ENCODE results near the gene LRRC32. TPM values are rescaled to one million over a fixed set of nuclear protein-coding genes. Genes with fewer than 3 reads are reported as not detected.
"Not testable (repeated sequence)": the region's sequence is repeated elsewhere in the genome, so short reads cannot be mapped to it uniquely, and the experiment has no call there.

The LRRC32 gene
- total RNA-seq, 1 donor = 3.0 TPM

DNA sequence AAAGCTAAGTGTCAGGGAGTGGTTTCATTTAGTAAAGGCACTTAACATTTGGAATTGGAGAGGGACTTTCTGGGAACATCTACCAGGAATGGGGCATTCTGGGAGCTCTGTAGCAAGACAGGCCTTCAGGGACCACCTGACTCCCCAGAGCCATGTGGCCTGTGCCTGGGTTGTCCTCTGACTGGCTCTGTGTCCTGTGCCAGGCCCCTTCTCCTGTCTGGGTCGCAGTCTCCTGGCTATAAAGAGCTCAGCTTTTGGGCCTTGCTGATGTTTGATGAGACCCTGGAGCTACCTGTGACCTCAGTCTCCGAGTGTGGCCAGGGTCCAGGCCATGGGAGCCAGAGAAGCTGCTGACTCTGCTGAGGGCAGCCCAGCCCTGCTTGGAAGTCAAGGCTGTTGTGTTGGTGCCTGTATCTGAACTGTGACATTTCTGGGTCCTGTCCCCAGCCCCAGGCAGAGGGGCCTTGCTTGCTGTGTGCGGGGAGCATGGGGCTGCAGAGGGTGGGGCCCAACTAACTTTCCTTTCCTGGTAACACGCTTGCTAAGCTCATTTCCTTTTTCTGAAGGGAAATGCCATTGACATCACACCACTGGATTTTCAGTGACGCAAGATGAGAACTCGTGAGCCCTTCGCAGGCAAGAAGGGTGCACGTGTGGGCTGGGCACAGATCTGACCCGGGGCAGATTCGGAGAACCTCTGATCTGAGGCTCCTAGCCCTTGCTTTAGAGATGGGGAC is 41.3 kb downstream of the LRRC32 start:
- H3K4me3 ChIP-seq (ENCODE audit: low read length) = no peak overlapping the region
- peaks cover 50% of the 10 kb centered on the region for H3K4me1 ChIP-seq (ENCODE audit: insufficient read depth, low read length)
- peaks cover 3% of the 10 kb centered on the region for H3K27me3 ChIP-seq (ENCODE audit: insufficient read depth, low read length)
- H3K9me3 ChIP-seq (ENCODE audit: low read depth, low read length) = no peaks in the 10 kb centered on the region

DNA sequence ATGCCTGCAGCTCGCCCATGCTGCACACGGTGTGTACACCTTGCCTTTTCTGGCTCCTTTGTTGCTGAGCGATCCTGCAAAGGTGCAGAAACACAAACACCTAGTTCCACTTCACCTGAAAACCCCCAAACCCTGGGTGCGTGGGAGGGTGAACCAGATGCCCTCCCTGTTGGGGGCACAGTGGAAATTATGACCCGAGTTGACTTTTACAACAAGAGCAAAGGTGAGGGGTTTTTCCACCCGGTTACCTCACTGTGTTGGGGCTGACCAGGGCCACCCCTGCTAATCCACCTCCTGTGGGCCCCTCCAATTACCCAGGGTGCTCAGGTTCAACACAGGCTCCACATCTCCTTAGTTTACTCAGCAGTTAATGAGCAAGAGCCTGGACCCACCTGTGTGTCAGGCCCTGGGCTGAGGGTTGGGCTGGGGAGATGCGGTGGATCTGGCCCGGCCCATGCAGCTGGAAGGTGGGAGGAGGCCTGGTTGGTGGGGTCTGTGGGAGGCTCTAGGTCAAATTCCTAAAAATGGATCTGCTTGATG is 42.1 kb downstream of the LRRC32 start:
- Histone ChIP-seq H3K4me3 (ENCODE audit: low read length) (no peak overlapping the region), H3K4me1 (ENCODE audit: insufficient read depth, low read length) (peaks cover 50% of the 10 kb centered on the region), H3K27me3 (ENCODE audit: insufficient read depth, low read length) (peaks cover 3% of the 10 kb centered on the region), H3K9me3 (ENCODE audit: low read depth, low read length) (no peaks in the 10 kb centered on the region)

DNA sequence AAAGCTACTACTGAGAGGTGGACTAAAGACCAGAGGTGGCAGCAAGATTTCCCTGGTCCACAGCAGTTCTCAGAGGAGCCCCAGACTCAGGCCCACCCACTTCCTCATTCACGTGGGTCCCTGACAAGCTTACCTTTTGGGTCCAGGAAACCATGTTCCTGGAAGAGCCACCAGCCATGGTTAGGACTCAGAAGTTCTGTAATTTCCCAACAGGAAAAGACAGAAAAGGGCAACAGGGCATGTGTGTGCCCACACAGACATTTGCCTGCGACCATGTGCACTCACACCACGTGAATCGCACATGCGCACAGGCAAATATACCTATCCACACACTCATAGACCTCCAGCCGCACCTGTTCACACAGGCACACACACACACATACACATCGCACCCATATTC is 42.9 kb downstream of the LRRC32 start:
- peaks cover 50% of the 10 kb centered on the region for H3K4me1 ChIP-seq (ENCODE audit: insufficient read depth, low read length)
- no peak overlapping the region for H3K4me3 ChIP-seq (ENCODE audit: low read length)
- H3K9me3 ChIP-seq (ENCODE audit: low read depth, low read length) = no peaks in the 10 kb centered on the region
- H3K27me3 ChIP-seq (ENCODE audit: insufficient read depth, low read length) = peaks cover 3% of the 10 kb centered on the region

DNA sequence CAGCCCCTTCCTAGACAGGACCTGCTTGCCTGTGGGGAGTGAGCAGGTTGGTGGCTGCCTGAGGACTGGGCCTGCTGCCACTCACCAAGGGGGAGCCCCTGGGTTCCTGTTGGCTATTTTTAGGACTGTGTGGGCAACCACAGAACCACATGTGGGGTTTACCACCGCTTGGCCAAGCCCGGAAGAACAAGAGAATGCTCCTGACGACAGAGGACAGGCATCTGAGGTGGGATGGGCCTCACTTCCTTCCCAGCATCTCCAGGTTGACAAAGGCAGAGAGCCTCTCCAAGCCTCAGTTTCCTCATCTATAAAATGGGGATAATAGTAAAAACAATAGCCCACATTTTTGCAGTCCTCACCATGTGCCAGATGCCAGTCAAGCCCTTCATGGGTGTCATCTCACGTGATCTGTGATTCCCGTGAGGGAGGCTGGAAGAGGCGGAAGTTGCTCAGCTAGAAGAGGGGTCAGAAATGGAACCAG is 43.6 kb downstream of the LRRC32 start:
- H3K4me1 ChIP-seq (ENCODE audit: insufficient read depth, low read length) = peaks cover 50% of the 10 kb centered on the region
- no peaks in the 10 kb centered on the region for H3K9me3 ChIP-seq (ENCODE audit: low read depth, low read length)
- H3K27me3 ChIP-seq (ENCODE audit: insufficient read depth, low read length) = peaks cover 3% of the 10 kb centered on the region
- H3K4me3 ChIP-seq (ENCODE audit: low read length) = no peak overlapping the region

- Histone ChIP-seq H3K4me3 (ENCODE audit: low read length) (no peak overlapping the region), H3K9me3 (ENCODE audit: low read depth, low read length) (no peaks in the 10 kb centered on the region), H3K4me1 (ENCODE audit: insufficient read depth, low read length) (peaks cover 50% of the 10 kb centered on the region), H3K27me3 (ENCODE audit: insufficient read depth, low read length) (peaks cover 3% of the 10 kb centered on the region)
These were observed 44.3 kb downstream of the LRRC32 start for GRCh38 chr11:76626266-76626665.

GRCh38 chr11:76625472-76626186 is 44.9 kb downstream of the LRRC32 start:
- Histone ChIP-seq H3K4me1 (ENCODE audit: insufficient read depth, low read length) (peaks cover 46% of the 10 kb centered on the region), H3K27me3 (ENCODE audit: insufficient read depth, low read length) (peaks cover 3% of the 10 kb centered on the region), H3K9me3 (ENCODE audit: low read depth, low read length) (no peaks in the 10 kb centered on the region), H3K4me3 (ENCODE audit: low read length) (no peak overlapping the region)

DNA sequence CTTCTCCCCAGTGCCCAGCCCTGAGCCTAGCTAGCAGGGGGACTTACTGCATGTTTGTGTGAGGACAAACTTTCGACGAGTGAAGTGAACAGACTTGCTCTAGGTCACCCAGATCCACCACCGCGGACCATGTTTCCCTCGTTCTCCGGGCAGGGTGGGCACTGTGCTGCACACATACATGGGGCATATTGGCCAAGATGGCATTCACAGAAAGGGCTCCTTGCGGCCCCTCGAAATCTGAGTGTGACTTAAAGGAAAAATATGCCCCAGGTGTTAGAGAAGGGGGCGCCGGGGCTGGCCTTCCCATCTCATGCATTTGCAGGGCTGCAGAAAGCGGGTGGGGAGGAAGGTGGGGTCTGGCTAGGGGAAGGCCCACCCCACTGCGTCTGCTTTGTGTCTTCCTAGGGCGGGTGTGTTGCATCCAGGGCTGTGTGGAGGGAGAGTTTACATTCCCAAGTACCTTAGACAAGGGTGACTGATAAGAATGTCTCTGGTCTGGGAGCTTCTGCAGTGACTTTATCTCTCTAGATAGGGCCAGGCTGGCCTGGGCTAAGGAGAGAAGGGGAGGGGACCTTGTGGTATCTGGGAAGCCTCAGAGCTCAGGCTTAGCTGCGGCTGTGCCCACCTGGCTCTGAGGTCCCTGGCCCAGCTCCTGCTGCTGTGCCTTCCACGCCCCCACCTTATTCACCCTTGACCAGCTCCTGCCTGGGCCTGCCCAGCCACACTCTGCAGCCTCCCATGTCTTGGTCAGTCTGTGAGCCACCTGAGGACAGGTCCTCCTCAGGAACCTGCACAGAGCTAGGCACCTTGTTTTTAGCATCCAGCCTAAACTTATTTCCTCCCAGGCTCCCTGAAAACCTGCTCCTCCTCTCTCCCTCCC is 45.8 kb downstream of the LRRC32 start:
- Histone ChIP-seq H3K4me1 (ENCODE audit: insufficient read depth, low read length) (peaks cover 37% of the 10 kb centered on the region), H3K4me3 (ENCODE audit: low read length) (no peak overlapping the region), H3K27me3 (ENCODE audit: insufficient read depth, low read length) (peaks cover 3% of the 10 kb centered on the region), H3K9me3 (ENCODE audit: low read depth, low read length) (no peaks in the 10 kb centered on the region)

GRCh38 chr11:76623884-76624419 is 46.6 kb downstream of the LRRC32 start:
- Histone ChIP-seq H3K9me3 (ENCODE audit: low read depth, low read length) (no peaks in the 10 kb centered on the region), H3K4me3 (ENCODE audit: low read length) (no peak overlapping the region), H3K4me1 (ENCODE audit: insufficient read depth, low read length) (peaks cover 29% of the 10 kb centered on the region), H3K27me3 (ENCODE audit: insufficient read depth, low read length) (peaks cover 3% of the 10 kb centered on the region)

DNA sequence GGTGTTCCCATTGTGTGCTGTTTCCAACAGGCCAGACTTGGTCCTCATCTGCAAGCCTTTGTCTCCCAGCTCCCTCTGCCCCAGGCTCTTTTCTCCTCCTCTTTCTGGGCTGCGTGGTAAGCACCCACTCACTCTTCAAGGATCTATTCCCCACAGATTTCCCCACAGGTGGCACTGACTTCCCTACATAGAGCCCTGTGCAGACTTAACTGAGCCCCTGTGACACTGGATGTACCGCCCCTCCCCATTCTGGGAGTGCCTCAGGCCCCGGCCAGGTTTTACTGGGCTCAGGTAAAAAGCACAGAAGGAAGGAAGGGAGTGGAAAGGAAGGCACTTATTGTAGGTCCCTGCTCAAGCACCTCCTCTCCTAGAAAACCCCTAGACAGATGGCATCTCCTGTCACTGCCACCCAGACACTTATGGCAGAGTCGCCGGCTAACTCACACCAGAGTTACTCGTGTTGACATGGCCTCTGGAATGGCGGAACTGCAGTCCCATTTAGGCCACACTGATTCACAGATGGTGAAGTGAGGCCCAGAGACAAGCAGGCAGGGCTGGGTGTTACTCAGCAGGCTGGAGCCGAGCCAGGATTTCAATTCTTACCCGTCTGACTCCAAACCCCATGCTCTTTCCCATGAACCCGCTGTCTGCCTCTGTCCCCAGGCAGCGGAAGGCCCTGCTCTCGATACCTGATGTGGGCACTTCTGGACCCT is 47.2 kb downstream of the LRRC32 start:
- no peaks in the 10 kb centered on the region for H3K9me3 ChIP-seq (ENCODE audit: low read depth, low read length)
- no peak overlapping the region for H3K4me3 ChIP-seq (ENCODE audit: low read length)
- peaks cover 23% of the 10 kb centered on the region for H3K4me1 ChIP-seq (ENCODE audit: insufficient read depth, low read length)
- peaks cover 3% of the 10 kb centered on the region for H3K27me3 ChIP-seq (ENCODE audit: insufficient read depth, low read length)

DNA sequence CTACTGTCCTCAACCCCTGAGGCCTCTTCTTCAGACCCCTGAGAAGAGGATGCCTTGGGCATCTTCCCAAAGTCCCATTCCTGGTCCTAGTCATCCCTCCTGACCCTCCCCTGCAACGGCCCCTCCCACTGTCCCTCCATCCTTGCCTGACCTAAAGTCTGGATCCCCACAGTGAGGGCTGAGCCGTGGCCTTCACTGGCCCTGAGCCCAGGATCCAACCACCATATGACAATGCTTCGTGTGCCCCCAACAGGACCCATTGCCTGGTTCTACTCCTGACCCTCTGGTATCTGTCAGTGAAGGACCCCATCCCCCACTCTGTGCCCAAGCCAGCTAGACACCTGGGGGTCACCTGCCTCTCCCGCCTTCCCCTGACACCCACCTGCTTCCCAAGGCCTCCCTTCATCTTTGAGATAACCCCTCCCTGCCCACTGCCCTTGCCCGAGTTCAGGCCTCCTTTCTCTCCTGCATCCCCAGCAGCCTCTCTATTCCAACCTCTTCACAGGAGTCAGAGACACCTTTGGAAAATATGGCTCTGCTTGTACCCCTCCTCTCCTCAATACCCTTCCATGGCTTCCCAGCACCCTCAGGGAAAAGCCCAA is 48.0 kb downstream of the LRRC32 start:
- peaks cover 17% of the 10 kb centered on the region for H3K4me1 ChIP-seq (ENCODE audit: insufficient read depth, low read length)
- H3K27me3 ChIP-seq (ENCODE audit: insufficient read depth, low read length) = peaks cover 3% of the 10 kb centered on the region
- H3K4me3 ChIP-seq (ENCODE audit: low read length) = no peak overlapping the region
- no peaks in the 10 kb centered on the region for H3K9me3 ChIP-seq (ENCODE audit: low read depth, low read length)

- Histone ChIP-seq H3K4me3 (ENCODE audit: low read length) (no peak overlapping the region), H3K27me3 (ENCODE audit: insufficient read depth, low read length) (peaks cover 3% of the 10 kb centered on the region), H3K4me1 (ENCODE audit: insufficient read depth, low read length) (peaks cover 9% of the 10 kb centered on the region), H3K9me3 (ENCODE audit: low read depth, low read length) (no peaks in the 10 kb centered on the region)
These were observed 48.7 kb downstream of the LRRC32 start for GRCh38 chr11:76621868-76622267.

GRCh38 chr11:76621466-76621865 is 49.1 kb downstream of the LRRC32 start:
- no peaks in the 10 kb centered on the region for H3K9me3 ChIP-seq (ENCODE audit: low read depth, low read length)

DNA sequence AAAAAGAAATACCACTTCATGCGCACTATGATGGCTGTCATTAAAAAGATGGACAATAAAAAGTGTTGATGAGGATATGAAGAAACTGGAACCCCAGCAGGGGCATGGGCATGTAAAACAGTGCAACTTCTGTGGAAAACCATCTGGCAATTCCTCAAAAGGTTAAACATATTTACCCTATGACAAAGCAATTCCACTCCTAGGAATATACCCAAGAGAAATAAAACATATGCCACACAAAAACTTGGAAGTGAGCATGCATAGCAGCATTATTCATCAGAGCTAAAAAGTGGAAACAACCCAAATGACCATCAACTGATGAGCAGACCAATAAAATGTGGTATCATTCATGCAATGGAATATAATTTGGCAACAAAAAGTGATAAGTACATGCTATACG is 50.1 kb downstream of the LRRC32 start:
- Histone ChIP-seq H3K9me3 (ENCODE audit: low read depth, low read length) (no peaks in the 10 kb centered on the region), H3K4me1 (ENCODE audit: insufficient read depth, low read length) (no peaks in the 10 kb centered on the region), H3K27me3 (ENCODE audit: insufficient read depth, low read length) (no peaks in the 10 kb centered on the region), H3K4me3 (ENCODE audit: low read length) (no peak overlapping the region)

More at GRCh38 chr11:76621466-76621865, 49.1 kb downstream of the LRRC32 start:
- peaks cover 3% of the 10 kb centered on the region for H3K27me3 ChIP-seq (ENCODE audit: insufficient read depth, low read length)
- no peak overlapping the region for H3K4me3 ChIP-seq (ENCODE audit: low read length)
- peaks cover 5% of the 10 kb centered on the region for H3K4me1 ChIP-seq (ENCODE audit: insufficient read depth, low read length)

DNA sequence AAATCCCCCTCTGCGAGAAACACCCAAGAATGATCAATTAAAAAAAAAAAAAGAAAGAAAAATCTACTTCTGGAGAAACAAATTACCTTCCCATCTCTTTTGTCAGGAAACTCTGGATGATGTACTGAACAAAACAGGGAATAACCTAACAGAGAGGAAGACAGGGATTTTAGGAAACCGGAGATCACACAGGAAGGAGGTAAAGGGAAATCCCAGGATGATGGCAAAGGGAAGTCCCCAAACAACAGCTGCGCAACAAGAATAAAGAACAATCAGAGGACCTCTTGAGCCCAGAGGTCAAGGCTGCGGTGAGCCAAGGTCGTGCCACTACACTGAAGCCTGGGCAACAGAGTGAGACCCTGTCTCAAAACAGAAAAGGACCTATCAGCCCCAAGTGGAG is 50.7 kb downstream of the LRRC32 start:
- not testable (repeated sequence) for H3K4me1 ChIP-seq (ENCODE audit: insufficient read depth, low read length); H3K9me3 ChIP-seq (ENCODE audit: low read depth, low read length); H3K4me3 ChIP-seq (ENCODE audit: low read length); H3K27me3 ChIP-seq (ENCODE audit: insufficient read depth, low read length)
